Amniotic stem cell (primary cell): ENCODE measurements around the gene RIMKLA.

Experiments used
- DNase-seq: peaks from one replicate; lab custom pipeline; 2025; lab: John Stamatoyannopoulos, UW

Gene RIMKLA

DNA sequence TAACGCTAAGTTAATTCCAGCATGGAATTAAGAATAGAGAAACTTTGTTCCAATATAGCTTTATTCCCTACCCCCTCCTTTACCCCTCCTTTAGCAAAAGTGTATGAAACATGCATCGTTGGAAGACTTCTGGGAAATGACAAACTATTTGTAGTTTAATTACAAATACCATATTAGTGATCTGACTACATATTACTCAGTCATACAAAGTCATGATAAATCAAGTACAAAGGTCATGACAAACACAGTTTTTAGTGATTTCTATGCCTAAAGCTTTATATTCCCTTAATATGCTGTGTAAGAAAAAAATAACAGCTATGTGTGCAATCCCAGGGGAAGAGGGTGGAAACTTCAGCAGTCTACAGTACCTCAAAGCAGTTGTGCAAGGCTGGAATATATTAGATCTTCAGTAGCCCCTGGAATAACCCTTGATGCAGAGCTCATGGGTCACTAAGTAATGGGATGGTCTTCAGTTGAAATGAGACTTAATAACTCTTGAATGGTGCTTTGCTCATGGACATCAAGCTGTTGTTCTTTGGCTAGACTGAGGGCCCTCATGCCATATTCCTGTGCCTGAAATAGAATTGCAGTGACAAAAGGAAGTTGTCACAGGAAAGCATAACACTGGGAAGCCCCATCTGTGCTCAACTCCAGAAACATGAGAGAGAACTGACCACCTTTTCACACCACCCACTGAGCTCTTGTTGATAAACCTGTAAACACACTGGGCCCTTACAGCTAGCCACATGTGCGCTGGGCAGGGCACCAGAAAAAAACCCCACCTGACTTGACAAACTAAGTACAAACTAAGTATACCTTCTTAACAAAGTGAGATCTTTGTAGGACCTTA lies 49.9 kb downstream of the RIMKLA start:
- no peak for DNase-seq

- no peak for DNase-seq
Measured at GRCh38 chr1:42431514-42431913, 50.9 kb downstream of the RIMKLA start.

DNA sequence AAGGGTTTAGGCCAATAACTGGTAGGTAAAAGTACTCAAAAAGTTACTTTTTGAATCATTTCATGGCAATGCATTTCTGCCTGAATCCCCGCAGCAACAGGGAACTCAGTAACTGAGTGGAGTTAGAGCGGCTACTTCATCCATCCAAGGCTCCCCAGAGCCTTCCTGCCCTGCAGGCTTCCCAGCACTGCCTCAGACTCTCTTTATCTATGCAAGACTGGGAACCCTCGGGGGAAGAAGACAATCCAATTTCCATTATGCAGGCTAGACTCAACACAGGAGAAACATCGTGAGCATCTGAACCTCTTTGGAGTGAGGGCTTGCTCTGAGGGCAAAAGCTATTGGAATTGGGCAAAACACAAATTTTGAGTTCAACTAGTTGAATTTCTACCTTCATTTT lies 52.1 kb downstream of the RIMKLA start:
- no peak for DNase-seq

DNA sequence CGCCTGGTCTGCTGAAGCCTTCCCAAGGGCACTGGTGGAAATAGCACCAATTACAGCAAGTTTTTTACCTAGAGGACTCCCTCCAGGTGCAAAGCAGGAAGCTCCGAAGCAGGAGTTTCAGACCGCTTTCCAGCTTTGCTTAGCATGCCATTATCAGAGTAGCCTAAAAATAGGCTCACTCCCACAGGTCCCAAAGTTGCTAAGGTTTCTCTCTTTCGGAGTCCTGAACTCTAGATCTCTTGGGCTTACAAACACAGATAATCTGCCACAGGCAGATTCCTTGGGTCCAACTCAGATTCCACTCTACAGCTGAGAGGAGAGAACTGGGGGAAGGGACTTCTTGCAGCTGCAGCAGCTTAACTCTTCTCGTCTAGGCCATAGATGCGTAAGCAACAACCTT lies 52.8 kb downstream of the RIMKLA start:
- no peak for DNase-seq

DNA sequence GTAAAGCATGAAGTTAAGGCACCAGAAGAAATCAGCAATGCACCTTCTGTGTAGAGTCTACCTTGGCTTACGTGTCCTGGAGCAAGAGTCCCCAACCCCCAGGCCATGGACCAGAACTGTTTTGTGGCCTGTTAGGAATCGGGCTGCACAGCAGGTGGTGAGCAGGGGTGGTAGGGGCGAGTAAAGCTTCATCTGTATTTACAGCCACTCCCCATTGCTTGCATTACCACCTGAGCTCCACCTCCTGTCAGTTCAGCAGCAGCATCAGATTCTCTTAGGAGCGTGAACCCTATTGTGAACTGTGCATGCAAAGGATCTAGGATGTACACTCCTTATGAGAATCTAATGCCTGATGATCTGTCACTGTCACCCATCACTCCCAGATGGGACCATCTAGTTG lies 53.7 kb downstream of the RIMKLA start:
- no peak for DNase-seq

DNA sequence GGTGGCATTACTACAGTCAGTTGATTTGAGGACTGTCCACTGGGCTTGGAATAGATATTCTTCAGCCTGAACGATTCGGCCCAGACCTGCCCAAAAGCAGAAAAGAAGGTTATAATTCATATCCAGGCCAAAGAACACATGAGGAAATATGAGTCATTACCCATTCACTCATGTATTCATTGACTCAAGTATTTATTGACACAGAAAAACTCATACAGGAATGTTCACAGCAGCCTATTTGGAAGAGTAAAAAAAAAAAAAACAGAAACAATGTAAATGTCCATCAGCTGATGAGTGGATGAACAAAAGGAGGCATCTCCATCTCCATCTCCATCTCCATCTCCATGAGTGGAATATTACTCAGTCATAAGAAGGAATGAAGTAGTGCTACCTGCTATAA lies 59.3 kb downstream of the RIMKLA start:
- no peak for DNase-seq

GRCh38 chr1:42442662-42443061 lies 62.1 kb downstream of the RIMKLA start:
- no peak for DNase-seq

DNA sequence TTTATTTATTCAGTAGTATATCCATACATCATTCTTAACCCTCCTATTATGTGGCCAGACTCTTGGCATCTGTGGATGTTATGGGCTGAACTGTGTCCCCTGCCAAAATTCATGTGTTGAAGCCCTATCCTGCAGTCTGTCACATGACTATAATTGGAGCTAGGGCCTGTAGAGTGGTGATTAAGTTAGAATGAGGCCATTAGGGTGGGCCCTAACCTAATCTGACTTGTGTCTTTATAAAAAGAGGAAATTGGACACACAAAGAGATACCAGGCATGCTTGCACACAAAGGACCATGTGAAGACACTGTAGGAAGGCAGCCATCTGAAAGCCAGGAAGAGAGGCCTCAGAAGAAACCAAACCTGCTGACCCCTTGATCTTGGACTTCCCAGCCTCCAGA lies 68.7 kb downstream of the RIMKLA start:
- DNase-seq, result no peak

DNA sequence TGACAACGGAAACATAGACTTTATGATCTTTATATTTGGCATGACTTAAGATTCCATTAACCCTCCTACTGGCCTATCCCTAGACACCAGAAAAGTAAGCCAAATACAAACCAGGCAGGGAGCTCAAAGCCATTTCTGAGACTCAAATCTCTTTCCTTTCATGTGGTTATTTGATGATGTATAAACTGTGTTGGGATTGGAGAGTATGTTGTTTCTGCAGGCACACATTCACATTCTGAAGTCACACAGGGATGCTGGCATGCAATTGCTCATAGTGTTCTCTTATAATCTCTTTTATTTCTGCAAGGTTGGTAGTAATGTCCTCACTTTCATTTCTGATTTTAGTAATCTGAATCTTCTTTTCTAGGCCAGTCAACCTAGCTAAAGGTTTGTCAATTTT lies 69.5 kb downstream of the RIMKLA start:
- no peak for DNase-seq

DNA sequence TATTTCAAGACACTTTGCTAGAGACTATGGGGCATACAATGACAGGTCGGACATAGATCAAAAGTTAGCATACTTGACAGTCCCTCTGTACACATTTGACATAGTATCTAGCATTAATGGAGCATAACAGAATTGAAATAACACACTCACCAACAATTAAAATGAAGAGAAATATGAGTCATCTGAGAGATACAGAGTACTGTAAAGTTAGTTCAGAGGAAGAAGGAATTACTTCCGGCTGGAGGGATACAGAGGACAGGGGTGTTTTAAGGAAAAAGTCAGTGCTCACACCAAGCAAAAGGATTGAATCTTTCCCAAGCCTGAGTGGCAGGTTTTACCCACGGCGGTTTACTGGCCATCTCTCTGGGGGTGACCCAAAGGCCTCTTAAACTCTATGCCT lies 72.8 kb downstream of the RIMKLA start:
- DNase-seq, result no peak

DNA sequence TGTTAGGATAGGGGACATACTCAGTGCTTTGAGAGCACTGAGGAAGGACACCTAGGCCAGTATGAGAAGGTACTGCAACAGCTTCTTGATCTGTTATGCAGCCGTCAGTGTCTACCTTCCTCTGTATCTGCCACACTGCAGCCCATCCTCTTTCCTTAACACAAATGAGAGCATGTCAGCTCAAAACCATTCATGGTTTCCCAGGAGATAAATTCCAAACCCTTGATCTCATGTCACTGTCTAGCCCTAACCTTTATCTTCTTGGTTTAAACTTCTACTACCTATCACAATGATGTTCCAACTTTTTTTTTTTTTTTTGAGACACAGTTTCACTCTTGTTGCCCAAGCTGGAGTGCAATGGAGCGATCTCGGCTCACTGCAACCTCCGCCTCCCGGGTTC lies 73.8 kb downstream of the RIMKLA start:
- no peak for DNase-seq

DNA sequence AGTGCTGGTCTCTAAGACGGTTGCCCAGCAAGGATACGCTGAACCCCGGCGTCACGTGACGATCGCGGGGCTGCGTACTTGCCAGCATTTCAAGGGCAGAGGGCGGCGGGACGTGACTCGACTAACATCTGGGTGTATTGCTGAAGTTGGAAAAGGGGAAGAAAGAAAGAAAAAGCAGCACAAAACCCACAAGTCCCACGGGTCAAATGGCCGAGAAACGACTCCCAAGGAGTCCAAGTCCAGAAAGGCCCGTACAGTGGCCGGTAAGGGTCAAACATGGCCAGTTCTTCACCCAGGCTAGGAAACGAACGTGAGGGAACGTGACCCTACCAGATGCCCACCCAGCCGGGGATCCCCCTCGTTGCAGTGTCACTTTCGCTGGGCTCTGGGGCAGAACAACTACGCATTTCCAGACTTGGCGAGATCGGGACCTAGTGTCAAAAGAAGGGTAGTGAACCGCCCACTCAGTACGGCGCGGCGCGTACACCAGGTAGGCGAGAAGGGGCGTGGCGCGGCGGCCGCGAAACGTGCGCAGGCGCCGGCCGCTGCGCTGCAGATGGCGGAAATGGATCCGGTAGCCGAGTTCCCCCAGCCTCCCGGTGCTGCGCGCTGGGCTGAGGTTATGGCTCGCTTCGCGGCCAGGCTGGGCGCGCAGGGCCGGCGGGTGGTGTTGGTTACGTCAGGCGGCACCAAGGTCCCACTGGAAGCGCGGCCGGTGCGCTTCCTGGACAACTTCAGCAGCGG lies 75.6 kb downstream of the RIMKLA start, which contains the start of the genes PPCS and ZMYND12:
Gene PPCS, plus strand, starts transcription at position 534 of the 744 bp plus-strand sequence. Its CDS starts 23 bp downstream, at position 557.
Gene ZMYND12, minus strand, starts transcription at position 13 of the 744 bp plus-strand sequence. CDS start 25 bp downstream, outside the sequence.
- DNase-seq, result peak; percentile 4

GRCh38 chr1:42456754-42457089 lies 76.1 kb downstream of the RIMKLA start:
- DNase-seq, result no peak

DNA sequence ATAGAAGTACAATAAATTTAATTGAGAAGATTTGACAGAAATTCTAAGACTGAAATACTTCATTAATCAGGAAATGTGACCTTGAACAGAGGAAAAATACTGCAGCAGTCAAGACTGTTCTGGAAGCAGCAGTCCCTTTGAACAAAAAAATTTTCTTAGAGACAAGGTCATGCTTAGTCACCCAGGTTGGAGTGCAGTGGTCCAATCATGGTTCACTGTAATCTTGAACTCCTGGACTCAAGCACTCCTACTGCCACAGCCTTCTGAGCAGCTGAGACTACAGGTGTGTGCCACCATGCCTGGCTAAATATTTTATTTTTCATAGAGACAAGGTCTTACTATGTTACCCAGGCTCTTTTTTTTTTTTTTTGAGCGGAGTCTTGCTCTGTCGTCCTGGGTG lies 80.6 kb downstream of the RIMKLA start:
- no peak for DNase-seq

DNA sequence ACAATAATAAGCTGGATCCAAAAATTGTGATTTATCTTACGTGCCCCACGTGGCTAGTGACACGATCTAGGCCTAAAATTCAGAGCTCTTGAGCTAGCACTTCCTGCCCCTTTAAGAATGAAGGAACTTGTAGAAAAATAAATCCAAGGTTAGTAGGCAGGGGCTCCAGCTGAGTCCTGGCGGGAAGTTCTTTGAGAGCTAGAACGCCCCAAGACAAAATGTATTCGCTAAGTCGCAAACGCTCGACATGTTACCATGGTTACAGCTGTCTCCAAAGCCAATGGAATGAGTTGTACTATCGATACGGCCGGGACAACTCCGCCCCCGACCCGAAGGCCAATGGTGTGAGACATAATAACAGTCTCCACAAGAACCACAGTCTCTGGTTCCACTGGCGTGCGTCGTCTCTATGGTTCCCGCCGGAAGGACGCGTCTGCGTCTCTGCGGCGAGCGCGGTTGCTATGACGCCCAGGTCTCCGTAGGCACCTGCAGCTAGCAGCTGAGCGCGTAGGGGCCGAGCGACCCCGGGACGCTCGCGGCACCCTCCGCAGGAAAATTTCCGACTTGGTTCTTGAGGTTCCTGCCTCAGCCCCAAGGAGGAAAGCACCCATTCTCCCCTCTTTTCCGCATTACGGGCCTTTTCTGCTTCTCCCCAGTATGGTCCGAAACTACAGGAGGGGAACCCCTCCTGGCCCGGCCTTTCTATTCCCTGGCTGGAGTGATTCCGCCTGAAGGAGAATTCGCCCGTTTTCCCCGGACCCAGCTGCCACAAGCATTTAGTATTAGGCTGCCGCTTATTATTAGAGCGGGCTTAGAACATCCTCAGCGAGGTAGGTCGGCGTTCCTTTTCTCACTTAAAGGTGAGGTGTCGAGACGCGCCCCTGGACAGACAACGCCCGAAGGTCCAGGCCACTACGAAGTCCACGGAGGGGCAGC lies 82.5 kb downstream of the RIMKLA start, which contains the start of gene CCDC30:
Gene CCDC30, plus strand, starts transcription at position 459 of the 936 bp plus-strand sequence. CDS start 17,266 bp downstream, outside the sequence.
- peak; percentile 96 for DNase-seq

- DNase-seq, result no peak
Measured at GRCh38 chr1:42463921-42464320, 83.3 kb downstream of the RIMKLA start.

DNA sequence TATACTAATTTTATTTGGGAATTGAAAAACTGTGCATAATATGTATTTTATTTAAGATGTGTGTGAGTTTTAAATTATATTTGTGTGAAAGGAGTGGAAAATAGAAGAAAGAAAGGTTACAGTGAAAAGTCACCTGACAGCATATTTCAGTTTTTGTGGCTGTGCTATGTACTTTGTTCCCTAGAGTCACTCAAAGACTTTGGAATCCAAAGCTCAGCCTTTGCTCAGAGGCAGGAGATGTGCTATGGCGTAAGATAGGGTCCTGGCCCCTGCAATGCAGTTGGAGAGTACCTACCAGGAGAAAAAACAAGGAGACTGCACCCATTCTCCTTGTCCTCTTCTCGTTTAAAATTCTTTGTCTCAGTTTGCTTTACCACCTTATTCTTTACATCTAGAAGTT lies 85.4 kb downstream of the RIMKLA start:
- DNase-seq, result no peak

DNA sequence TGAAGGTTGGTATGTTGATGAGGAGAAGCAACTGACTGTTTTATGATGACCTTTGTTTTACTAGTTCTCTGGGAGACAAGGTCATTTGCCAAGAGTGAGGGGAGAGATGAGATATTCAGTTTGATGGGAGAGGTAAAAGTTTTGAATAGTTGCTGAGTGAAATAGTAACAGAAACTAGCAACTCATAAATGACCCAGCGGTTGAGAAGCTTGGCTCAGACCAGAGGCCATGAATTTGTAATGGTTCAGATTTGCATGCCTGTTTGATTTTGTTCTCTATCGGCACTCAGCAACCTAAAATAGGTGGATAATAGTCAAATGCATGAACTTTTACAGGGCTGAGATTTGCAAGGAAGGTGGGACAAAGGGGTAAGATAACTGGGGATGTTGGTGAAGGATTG lies 89.1 kb downstream of the RIMKLA start:
- no peak for DNase-seq
